AG09319 (cell line): Measurements from ENCODE around the gene CLEC2L.

ENCODE experiments used
- DNase-seq: peaks from one replicate; pipeline ENCODE4 v3.0.0-alpha.2; 2010; ENCODE audit warnings: low read depth; ENCODE audit errors: extremely low read depth
- CTCF ChIP-seq: IDR thresholded peaks from 2 replicates; pipeline ENCODE4 v1.5.1; 2011; ENCODE audit warnings: low read depth, mild to moderate bottlenecking, inconsistent platforms, low read length, moderate library complexity

Gene CLEC2L

GRCh38 chr7:139487366-139488080 is 36.0 kb upstream of the CLEC2L start:
- TF ChIP-seq CTCF: no peak
- DNase-seq: no peak

GRCh38 chr7:139488810-139489209 is 34.7 kb upstream of the CLEC2L start:
- no peak for DNase-seq
- no peak for TF ChIP-seq CTCF

- TF ChIP-seq CTCF: no peak
- DNase-seq: no peak
These were observed 33.4 kb upstream of the CLEC2L start for GRCh38 chr7:139490130-139490529.

- no peak for TF ChIP-seq CTCF
- no peak for DNase-seq
These were observed 31.2 kb upstream of the CLEC2L start for GRCh38 chr7:139492293-139492692.

- no peak for TF ChIP-seq CTCF
These were observed 28.5 kb upstream of the CLEC2L start for GRCh38 chr7:139494835-139495579.

GRCh38 chr7:139495580-139496125 is 27.8 kb upstream of the CLEC2L start:
- no peak for DNase-seq
- TF ChIP-seq CTCF: no peak

More at GRCh38 chr7:139494835-139495579, 28.5 kb upstream of the CLEC2L start:
- DNase-seq: no peak

- no peak for TF ChIP-seq CTCF
- no peak for DNase-seq
These were observed 27.0 kb upstream of the CLEC2L start for GRCh38 chr7:139496528-139496927.
